HG02981 (cell line): ENCODE data around the gene PDPK1.
"Not testable (repeated sequence)": the region's sequence is repeated elsewhere in the genome, so short reads cannot be mapped to it uniquely, and the experiment has no call there.

ENCODE experiments used
- ATAC-seq: cut with Tn5 transposase; IDR thresholded peaks from one replicate; pipeline ENCODE4 v1.9.1; 2021; ENCODE audit warnings: mild to moderate bottlenecking, moderate library complexity; ENCODE audit not compliant: unreplicated experiment

The PDPK1 gene

GRCh38 chr16:2609827-2610470 is 72.1 kb downstream of the PDPK1 start:
- no peak for ATAC-seq

GRCh38 chr16:2610781-2611498 is 73.1 kb downstream of the PDPK1 start:
- no peak for ATAC-seq

- ATAC-seq: no peak
Observed at GRCh38 chr16:2611499-2611862, 73.7 kb downstream of the PDPK1 start.

GRCh38 chr16:2611877-2612276 is 74.1 kb downstream of the PDPK1 start:
- not testable (repeated sequence) for ATAC-seq

GRCh38 chr16:2613251-2613650 is 75.4 kb downstream of the PDPK1 start:
- not testable (repeated sequence) for ATAC-seq

GRCh38 chr16:2614761-2615191 is 77.0 kb downstream of the PDPK1 start:
- ATAC-seq: no peak

GRCh38 chr16:2618964-2619363 is 81.1 kb downstream of the PDPK1 start:
- not testable (repeated sequence) for ATAC-seq

- ATAC-seq: not testable (repeated sequence)
Observed at GRCh38 chr16:2619628-2620027, 81.8 kb downstream of the PDPK1 start.

GRCh38 chr16:2620870-2621269 is 83.0 kb downstream of the PDPK1 start:
- ATAC-seq: not testable (repeated sequence)

- ATAC-seq: not testable (repeated sequence)
Observed at GRCh38 chr16:2621395-2621794, 83.6 kb downstream of the PDPK1 start.

GRCh38 chr16:2627075-2627474 is 89.3 kb downstream of the PDPK1 start:
- not testable (repeated sequence) for ATAC-seq

- not testable (repeated sequence) for ATAC-seq
Observed at GRCh38 chr16:2631203-2631602, 93.4 kb downstream of the PDPK1 start.

- ATAC-seq: not testable (repeated sequence)
Observed at GRCh38 chr16:2632291-2632690, 94.5 kb downstream of the PDPK1 start.

GRCh38 chr16:2639071-2639721 is 101.4 kb downstream of the PDPK1 start:
- ATAC-seq: not testable (repeated sequence)

GRCh38 chr16:2639722-2640072 is 101.9 kb downstream of the PDPK1 start:
- ATAC-seq: not testable (repeated sequence)

- not testable (repeated sequence) for ATAC-seq
Observed at GRCh38 chr16:2642561-2642960, 104.7 kb downstream of the PDPK1 start.

GRCh38 chr16:2644754-2645453 is 107.1 kb downstream of the PDPK1 start:
- not testable (repeated sequence) for ATAC-seq

- not testable (repeated sequence) for ATAC-seq
Observed at GRCh38 chr16:2651268-2651871, 113.5 kb downstream of the PDPK1 start.
